GM13977 (cell line): ENCODE data around the gene CRB2.

ENCODE experiments used
- DNase-seq: peaks from one replicate; pipeline ENCODE4 v3.0.0; 2012; ENCODE audit warnings: low spot score
- in situ Hi-C: fragments of 300-500 bp; cut with MboI; formaldehyde crosslinking; loops from one replicate; pipeline ENCODE4 v1.12.0; 2022; ENCODE audit warnings: low sequenced_read_pairs, low pct_unique_long_range_greater_than_20kb, mixed read lengths, inconsistent platforms; ENCODE audit not compliant: unreplicated experiment
- TF ChIP-seq, protein P1 (sequence below): IDR thresholded peaks from 2 replicates; pipeline ENCODE4 v1.5.1; 2012; ENCODE audit warnings: mild to moderate bottlenecking, control low read depth; ENCODE audit not compliant: insufficient read depth; ENCODE audit errors: extremely low read depth, missing control alignments

The CRB2 gene

DNA sequence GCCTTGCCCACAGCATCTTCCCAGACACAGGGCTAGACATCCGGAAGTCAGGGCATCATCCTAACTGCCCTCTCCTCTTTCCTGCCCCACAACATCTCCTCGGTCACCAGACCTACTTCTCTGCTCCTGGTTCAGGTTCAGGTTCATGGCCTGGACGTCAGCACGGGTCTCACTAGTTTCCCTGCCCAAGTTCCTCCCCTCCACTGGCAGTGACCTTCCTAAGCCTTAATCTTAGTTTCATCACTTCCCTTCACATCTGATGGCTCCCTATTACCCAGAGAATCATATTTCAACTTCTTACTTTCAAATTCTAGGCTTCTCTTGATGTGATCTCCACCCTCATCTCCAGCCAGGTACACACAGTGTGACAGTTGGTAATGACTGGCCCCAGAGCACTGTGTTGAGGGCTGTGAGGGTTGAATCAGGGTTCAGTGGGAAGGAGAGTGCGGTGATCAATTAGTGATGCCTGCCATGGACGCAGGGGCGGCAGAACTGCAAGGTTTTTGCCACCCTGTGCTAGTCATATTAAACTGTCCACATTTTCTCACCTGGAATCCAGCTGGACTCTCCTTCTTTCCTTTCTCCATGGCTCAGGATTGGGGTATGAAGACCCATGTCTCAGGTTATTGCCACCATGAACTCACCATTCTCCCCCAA is 34.3 kb upstream of the CRB2 start:
- TF ChIP-seq, protein P1, sequence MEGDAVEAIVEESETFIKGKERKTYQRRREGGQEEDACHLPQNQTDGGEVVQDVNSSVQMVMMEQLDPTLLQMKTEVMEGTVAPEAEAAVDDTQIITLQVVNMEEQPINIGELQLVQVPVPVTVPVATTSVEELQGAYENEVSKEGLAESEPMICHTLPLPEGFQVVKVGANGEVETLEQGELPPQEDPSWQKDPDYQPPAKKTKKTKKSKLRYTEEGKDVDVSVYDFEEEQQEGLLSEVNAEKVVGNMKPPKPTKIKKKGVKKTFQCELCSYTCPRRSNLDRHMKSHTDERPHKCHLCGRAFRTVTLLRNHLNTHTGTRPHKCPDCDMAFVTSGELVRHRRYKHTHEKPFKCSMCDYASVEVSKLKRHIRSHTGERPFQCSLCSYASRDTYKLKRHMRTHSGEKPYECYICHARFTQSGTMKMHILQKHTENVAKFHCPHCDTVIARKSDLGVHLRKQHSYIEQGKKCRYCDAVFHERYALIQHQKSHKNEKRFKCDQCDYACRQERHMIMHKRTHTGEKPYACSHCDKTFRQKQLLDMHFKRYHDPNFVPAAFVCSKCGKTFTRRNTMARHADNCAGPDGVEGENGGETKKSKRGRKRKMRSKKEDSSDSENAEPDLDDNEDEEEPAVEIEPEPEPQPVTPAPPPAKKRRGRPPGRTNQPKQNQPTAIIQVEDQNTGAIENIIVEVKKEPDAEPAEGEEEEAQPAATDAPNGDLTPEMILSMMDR, result no peak
- no peak for DNase-seq
- in situ Hi-C loops, result no loop called here

DNA sequence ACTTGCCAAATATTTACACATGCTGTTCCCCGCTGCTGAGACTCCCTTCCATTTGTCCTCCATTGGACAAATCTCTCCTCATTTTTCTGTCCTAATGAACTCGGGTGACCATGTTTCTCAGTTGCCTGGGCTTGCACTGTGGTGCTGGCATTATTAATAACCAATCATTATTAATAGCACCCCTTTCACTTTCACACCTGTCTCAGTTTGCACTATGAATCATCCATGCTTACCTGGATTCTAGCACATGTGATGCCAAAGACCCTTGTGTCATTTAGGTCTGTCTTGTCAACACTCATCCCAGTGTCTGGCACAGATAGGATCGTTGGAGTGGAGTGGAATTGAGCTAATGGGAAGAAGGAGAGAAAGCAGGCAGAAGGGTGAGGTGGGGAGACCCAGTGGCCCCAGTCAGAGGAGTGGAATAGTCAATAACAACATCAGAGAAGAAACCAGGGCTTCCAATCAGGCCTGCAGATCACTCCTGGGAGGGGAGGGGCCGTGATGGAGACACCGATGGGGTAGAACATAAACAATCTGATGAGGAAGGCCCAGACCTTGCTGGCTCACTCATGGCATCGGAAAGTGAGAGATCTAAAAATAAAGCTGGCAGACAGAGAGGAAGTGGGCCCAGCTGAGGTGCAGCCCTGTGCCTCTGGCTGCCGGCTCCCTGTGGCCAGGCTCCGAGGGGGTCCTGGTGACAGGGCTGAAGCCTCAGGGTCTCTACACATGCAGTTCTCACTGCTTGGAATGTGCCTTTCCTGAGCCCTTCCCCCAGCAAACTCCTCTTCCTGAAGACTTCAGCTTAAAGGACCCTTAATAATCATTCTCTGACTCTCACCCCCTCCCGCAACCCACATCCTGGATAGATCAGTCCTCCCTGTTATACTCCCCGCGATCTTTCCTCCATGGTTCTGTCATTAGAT is 33.5 kb upstream of the CRB2 start:
- DNase-seq, result peak; percentile 47
- in situ Hi-C loops, result no loop called here
- TF ChIP-seq, protein P1, result no peak

DNA sequence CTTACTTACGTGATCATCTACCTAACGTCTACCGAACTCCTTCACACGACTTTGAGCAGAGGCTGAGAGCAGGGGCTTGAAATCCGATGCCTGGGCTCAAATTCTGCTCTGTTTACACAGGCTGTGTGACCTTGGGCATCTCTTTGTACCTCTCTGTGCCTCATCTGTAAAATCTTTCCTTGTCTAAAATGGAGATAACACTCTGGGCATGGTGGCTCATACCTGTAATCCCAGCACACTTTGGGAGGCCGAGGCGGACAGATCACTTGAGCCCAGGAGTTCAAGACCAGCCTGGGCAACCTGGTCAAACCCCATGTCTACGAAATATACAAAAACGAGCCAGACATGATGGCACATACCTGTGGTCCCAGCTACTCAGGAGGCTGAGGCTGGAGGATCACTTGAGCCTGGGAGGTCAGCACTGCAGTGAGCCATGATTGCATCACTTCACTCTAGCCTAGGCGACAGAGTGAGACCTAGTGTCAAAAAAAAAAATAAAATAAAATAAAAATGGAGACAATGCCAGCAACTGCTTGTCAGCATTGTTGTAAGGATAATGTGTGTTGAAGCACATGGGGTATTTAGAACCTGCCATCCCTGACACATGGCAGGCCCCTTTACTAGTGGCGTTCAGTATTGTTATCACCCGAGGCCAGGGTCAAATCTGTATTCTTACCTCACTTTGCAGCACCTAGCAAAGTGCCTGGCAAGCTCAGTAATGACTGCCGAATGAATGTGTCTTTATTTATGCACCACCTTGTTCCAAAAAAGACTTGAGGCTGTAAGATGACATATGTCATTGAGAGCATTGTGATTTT is 32.6 kb upstream of the CRB2 start:
- TF ChIP-seq, protein P1, result no peak
- in situ Hi-C loops, result no loop called here
- DNase-seq, result no peak

DNA sequence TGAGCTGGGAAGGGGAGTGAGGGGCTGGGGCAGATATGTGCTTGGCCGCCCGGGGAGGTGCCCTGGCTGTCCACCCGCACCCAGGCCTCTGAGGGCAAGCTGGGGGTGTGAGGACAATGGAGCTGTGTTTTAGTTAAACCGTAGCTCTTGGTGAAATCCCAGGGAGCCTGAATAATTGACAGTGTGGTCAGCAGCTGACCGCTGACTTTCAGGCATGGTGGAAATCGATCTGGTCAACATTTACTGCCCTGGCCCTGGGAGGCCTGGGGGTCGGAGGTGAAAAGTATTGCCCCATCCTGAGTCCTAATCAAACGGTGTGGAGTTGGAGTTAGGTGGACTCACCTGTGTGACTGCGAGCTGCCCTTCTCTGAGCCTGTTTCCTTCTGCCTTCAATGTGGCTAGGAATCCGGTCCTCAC is 31.2 kb upstream of the CRB2 start:
- TF ChIP-seq, protein P1, result no peak
- DNase-seq, result no peak
- in situ Hi-C loops, result no loop called here

DNA sequence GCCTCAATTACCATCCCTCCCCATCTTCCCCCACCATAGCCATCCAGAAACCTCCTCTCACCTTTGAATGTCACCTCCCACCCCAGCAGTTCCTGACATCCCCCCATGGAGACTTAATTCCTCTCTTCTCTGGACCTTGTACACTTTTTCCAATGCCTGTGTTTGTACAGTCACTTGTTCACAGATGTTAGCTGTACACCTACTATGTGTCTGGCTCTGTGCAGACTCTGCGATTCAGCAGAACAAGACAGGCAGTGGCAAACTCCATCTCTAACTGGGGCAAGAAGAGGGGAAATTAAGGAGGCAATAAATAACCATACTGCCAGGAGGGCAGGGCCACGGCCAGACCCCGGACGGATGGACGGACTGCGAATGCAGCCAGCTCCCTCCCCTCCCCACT is 29.8 kb upstream of the CRB2 start:
- DNase-seq, result no peak
- in situ Hi-C loops, result no loop called here
- TF ChIP-seq, protein P1, result no peak

DNA sequence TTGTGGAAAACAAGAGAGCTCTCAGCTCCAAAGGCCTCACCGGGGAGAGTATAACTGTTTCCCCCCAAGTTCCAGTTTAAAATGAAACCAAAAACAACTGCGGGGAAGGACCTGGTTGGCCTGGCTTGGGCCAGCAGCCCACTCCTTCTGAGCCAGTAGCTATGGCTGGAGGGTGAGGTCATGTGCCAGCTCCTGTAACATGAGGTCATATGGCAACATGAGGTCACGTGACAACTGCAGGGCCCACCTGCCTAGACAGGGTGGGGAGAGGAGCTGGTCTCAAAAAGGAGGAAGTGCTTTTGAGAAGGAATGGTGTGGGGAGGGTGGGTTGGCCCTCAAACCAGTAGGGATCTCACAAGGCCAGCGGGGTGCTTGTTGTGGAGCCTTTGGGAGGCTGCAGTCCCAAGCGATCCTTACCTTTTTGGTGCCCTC is 29.3 kb upstream of the CRB2 start:
- in situ Hi-C loops, result no loop called here
- TF ChIP-seq, protein P1, result no peak
- DNase-seq, result peak; percentile 79
